Keratinocyte (primary cell): ENCODE data around the gene C12orf42. TPM values are rescaled to one million over a fixed set of nuclear protein-coding genes. Genes with fewer than 3 reads are reported as not detected.

ENCODE experiments used
- DNase-seq: peaks from one replicate; pipeline ENCODE4 v3.0.0-alpha.2; 2011; ENCODE audit warnings: low read depth, missing footprints, low spot score
- FAIRE-seq: peaks from 2 replicates; lab custom pipeline; 2011; peaks lifted over from hg19 to GRCh38; lab: Jason Lieb, UNC
- H2AFZ ChIP-seq: 2 replicates; pipeline ENCODE4 v1.6.0; 2012; ENCODE audit warnings: low read length, control low read depth, inconsistent platforms; ENCODE audit not compliant: control insufficient read depth
- H3K27ac ChIP-seq: 2 replicates; pipeline ENCODE4 v1.5.1; 2011; ENCODE audit warnings: low read length; ENCODE audit not compliant: control insufficient read depth, insufficient read depth
- H3K27me3 ChIP-seq: 3 replicates; pipeline ENCODE4 v1.6.0; 2011; ENCODE audit warnings: low read length; ENCODE audit not compliant: control insufficient read depth, insufficient read depth; ENCODE audit errors: extremely low read depth
- H3K36me3 ChIP-seq, 2 experiments: 2 replicates in 1 of 2; 3 replicates in 1 of 2; pipeline ENCODE4 v1.5.1; 2011; ENCODE audit warnings: low read length in 2 of 2, mild to moderate bottlenecking in 1 of 2; ENCODE audit not compliant: control insufficient read depth in 2 of 2, insufficient read depth in 2 of 2; ENCODE audit errors: extremely low read depth in 1 of 2
- H3K4me1 ChIP-seq: 3 replicates; pipeline ENCODE4 v1.5.1; 2011; ENCODE audit warnings: low read length; ENCODE audit not compliant: control insufficient read depth, insufficient read depth; ENCODE audit errors: extremely low read depth
- H3K4me2 ChIP-seq: 3 replicates; pipeline ENCODE4 v1.6.0; 2011; ENCODE audit warnings: low read depth, low read length; ENCODE audit not compliant: control insufficient read depth, insufficient read depth; ENCODE audit errors: extremely low read depth
- H3K4me3 ChIP-seq, 3 experiments: fragments of 200-600 bp in 1 of 3; sonication (generic) in 1 of 3; 2 replicates in 2 of 3; 3 replicates in 1 of 3; pipeline ENCODE4 v1.5.1; 2011 to 2016; ENCODE audit warnings: low read length in 3 of 3, mild to moderate bottlenecking in 3 of 3, control low read depth in 2 of 3, inconsistent platforms in 1 of 3, low read depth in 1 of 3, mixed read lengths in 1 of 3, mixed run types in 1 of 3, moderate library complexity in 1 of 3; ENCODE audit not compliant: control insufficient read depth in 2 of 3, insufficient read depth in 2 of 3; ENCODE audit errors: extremely low read depth in 1 of 3
- H3K79me2 ChIP-seq: 2 replicates; pipeline ENCODE4 v1.6.0; 2012; ENCODE audit warnings: low read length; ENCODE audit not compliant: control insufficient read depth, insufficient read depth
- H3K9ac ChIP-seq: 3 replicates; pipeline ENCODE4 v1.6.0; 2011; ENCODE audit warnings: low read length; ENCODE audit not compliant: control insufficient read depth, insufficient read depth; ENCODE audit errors: extremely low read depth
- H3K9me1 ChIP-seq: 3 replicates; pipeline ENCODE4 v1.6.0; 2011; ENCODE audit warnings: low read length; ENCODE audit not compliant: control insufficient read depth, insufficient read depth; ENCODE audit errors: extremely low read depth
- H3K9me3 ChIP-seq: 2 replicates; pipeline ENCODE4 v1.5.1; 2012; ENCODE audit warnings: low read depth, low read length; ENCODE audit not compliant: control insufficient read depth
- H4K20me1 ChIP-seq: 3 replicates; pipeline ENCODE4 v1.6.0; 2011; ENCODE audit warnings: low read length; ENCODE audit not compliant: control insufficient read depth, insufficient read depth; ENCODE audit errors: extremely low read depth
- EZH2 ChIP-seq: IDR thresholded peaks from one replicate; pipeline ENCODE4 v1.6.1; 2012; ENCODE audit warnings: inconsistent platforms, mild to moderate bottlenecking, low read length, moderate library complexity
- dilution Hi-C: fragments of 300-500 bp; cut with MboI; formaldehyde crosslinking; loops from one replicate; pipeline ENCODE4 v1.7.0; 2020; ENCODE audit warnings: low sequenced_read_pairs; ENCODE audit not compliant: extremely low pct_ligation_motif_present
- polyA plus RNA-seq, 5 experiments: library from polyadenylated mRNA; depleted of rRNA in 3 of 5; stranded (reverse) in 3 of 5; stranded (forward) in 1 of 5; unstranded in 1 of 5; fragments of >200 nt; gene quantifications; 1 replicate in 1 of 5; 2 replicates in 3 of 5; 3 replicates in 1 of 5; pipeline versions ENCODE4 v1.2.1 to v1.2.3, GENCODE V29; 2011 to 2012; ENCODE audit warnings: missing spikeins in 2 of 5, low read depth in 1 of 5, low replicate concordance in 1 of 5
- TF ChIP-seq, protein P1 (sequence below), 3 experiments: IDR thresholded peaks in 1 of 3; conservative IDR thresholded peaks in 1 of 3; optimal IDR thresholded peaks in 1 of 3; 2 replicates in 2 of 3; 3 replicates in 1 of 3; pipeline versions ENCODE3 to v1.5.1; 2011; ENCODE audit warnings: low read length in 3 of 3, mild to moderate bottlenecking in 3 of 3, moderate library complexity in 2 of 3, control low read depth in 1 of 3, inconsistent platforms in 1 of 3; ENCODE audit not compliant: insufficient read depth in 2 of 3; ENCODE audit errors: extremely low read depth in 1 of 3

C12orf42 gene
- polyA plus RNA-seq, 1 donor (not counting 4 experiments of a cell fraction or from before 2014, with no cell fraction given) = 0.08 TPM

DNA sequence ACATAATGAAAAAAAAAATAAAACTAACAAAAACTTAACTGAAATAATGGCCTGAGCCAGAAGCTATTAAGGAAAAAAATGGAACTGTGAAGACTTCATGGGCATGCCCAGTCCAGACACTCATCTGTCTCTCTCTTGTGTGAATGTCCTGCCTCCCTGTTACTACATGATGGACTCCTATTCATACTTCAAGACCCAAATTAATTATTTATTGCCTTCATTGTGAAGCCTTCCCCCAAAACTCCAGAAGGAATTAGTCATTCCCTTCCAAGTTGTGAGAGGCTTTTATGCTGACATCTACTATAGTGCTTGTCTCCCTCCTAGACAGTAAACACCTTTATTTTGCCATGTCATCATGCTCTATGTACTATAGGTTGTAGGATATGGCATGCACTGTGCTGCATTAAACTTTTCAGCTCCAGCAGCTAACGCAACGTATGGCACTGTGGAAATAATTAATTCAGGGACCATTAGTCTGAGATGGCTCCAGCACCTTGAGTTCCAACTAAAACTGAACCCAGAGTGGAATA, 25.0 kb upstream of the C12orf42 start:
- no peak overlapping the region for H2AFZ ChIP-seq
- no peaks in the 10 kb centered on the region for H3K79me2 ChIP-seq
- dilution Hi-C loops = no loop called here
- H3K27ac ChIP-seq = no peak overlapping the region
- peak; percentile 5 for FAIRE-seq
- H3K27me3 ChIP-seq = no peaks in the 10 kb centered on the region
- no peak for DNase-seq
- H3K4me3 ChIP-seq = no peak overlapping the region
- no peak overlapping the region for H3K4me2 ChIP-seq
- no peak overlapping the region for H3K9ac ChIP-seq
- H3K9me3 ChIP-seq = no peaks in the 10 kb centered on the region
- H3K9me1 ChIP-seq = no peaks in the 10 kb centered on the region
- H3K4me1 ChIP-seq = peaks cover 8% of the 10 kb centered on the region
- no peaks in the 10 kb centered on the region for H4K20me1 ChIP-seq
- H3K36me3 ChIP-seq = no peaks in the 10 kb centered on the region
- TF ChIP-seq EZH2 = no peak
- TF ChIP-seq, protein P1, sequence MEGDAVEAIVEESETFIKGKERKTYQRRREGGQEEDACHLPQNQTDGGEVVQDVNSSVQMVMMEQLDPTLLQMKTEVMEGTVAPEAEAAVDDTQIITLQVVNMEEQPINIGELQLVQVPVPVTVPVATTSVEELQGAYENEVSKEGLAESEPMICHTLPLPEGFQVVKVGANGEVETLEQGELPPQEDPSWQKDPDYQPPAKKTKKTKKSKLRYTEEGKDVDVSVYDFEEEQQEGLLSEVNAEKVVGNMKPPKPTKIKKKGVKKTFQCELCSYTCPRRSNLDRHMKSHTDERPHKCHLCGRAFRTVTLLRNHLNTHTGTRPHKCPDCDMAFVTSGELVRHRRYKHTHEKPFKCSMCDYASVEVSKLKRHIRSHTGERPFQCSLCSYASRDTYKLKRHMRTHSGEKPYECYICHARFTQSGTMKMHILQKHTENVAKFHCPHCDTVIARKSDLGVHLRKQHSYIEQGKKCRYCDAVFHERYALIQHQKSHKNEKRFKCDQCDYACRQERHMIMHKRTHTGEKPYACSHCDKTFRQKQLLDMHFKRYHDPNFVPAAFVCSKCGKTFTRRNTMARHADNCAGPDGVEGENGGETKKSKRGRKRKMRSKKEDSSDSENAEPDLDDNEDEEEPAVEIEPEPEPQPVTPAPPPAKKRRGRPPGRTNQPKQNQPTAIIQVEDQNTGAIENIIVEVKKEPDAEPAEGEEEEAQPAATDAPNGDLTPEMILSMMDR (optimal IDR thresholded peaks at IDR 0.05 in 1 of 3, IDR thresholded peaks at IDR 0.05 in 1 of 3, conservative IDR thresholded peaks at IDR 0.05 in 1 of 3; ENCODE audit: extremely low read depth in 1 of 3, insufficient read depth in 2 of 3, low read length in 3 of 3) = no peak

DNA sequence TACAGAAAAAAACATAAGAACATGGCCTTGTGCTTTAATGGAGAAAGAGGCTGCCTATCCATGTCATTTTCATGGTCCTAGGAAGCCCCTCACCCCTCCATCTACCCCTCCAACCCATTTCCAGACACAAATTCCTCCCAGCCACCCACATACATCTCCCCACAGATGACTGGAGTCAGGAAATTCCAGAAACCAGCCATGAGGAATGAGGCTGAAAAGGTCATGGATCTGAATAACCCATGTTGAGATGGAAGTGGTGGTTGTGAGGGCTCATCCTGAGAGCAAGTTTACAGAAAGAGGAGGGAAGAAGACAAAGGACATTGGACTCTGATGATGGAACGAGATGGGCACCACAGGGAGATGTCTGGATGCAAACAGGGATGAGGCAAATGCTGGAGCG, 23.9 kb upstream of the C12orf42 start:
- dilution Hi-C loops = no loop called here
- H3K9me1 ChIP-seq = no peaks in the 10 kb centered on the region
- H3K4me2 ChIP-seq = no peak overlapping the region
- no peaks in the 10 kb centered on the region for H3K9me3 ChIP-seq
- peaks cover 8% of the 10 kb centered on the region for H3K4me1 ChIP-seq
- H3K4me3 ChIP-seq = no peak overlapping the region
- H2AFZ ChIP-seq = no peak overlapping the region
- H3K36me3 ChIP-seq = no peaks in the 10 kb centered on the region
- DNase-seq (no peak), FAIRE-seq (no peak)
- no peak for TF ChIP-seq EZH2
- TF ChIP-seq, protein P1 (optimal IDR thresholded peaks at IDR 0.05 in 1 of 3, IDR thresholded peaks at IDR 0.05 in 1 of 3, conservative IDR thresholded peaks at IDR 0.05 in 1 of 3; ENCODE audit: extremely low read depth in 1 of 3, insufficient read depth in 2 of 3, low read length in 3 of 3) = no peak
- H3K9ac ChIP-seq = no peak overlapping the region
- H3K79me2 ChIP-seq = no peaks in the 10 kb centered on the region
- H3K27ac ChIP-seq = no peak overlapping the region
- H4K20me1 ChIP-seq = no peaks in the 10 kb centered on the region
- no peaks in the 10 kb centered on the region for H3K27me3 ChIP-seq
